ENCODE measurements around the gene TMSB4X. TPM values are rescaled to one million over a fixed set of nuclear protein-coding genes. Genes with fewer than 3 reads are reported as not detected.

The TMSB4X gene
- total and polyA plus RNA-seq, 2 of the 4 experiments (the other 2 are of a cell fraction) = 4,648 to 11,116 TPM

DNA sequence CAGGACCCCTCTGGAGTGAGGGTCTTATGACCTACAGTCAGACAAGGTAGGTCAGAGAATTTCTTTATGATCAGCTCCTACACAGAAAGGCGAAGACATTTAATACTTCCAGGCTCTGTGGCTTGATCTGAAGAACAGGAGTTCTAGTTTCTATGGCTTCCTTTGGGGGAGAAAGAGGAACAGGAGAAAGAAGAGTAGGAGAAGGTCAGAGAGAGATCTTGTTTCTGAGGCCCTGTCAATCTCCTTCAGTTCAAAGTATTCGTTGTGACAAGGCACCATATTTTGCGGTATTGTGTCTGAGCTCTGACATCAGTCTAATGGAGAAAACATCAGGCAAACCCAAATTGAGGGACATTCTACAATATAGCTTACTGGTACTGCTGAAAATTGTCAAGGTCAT, 16.7 kb downstream of the TMSB4X start:
- Histone ChIP-seq H4K20me1 (ENCODE audit: insufficient read depth, low read length) (no peaks in the 10 kb centered on the region), H3K9me3 (ENCODE audit: control insufficient read depth, insufficient read depth, low read length) (no peaks in the 10 kb centered on the region), H3K4me3 (ENCODE audit: insufficient read depth, low read depth, low read length) (no peak overlapping the region), H2AK5ac (ENCODE audit: low read depth, low read length) (no peak overlapping the region), H4K91ac (ENCODE audit: insufficient read depth, low read depth, low read length) (no peak overlapping the region), H2BK20ac (ENCODE audit: low read depth, low read length) (no peak overlapping the region), H3K9me1 (ENCODE audit: insufficient read depth, low read length) (no peaks in the 10 kb centered on the region), H3K56ac (ENCODE audit: extremely low read depth, insufficient read depth, low read length) (no peak overlapping the region), H3K36me3 (ENCODE audit: control insufficient read depth, insufficient read depth, low read length) (no peaks in the 10 kb centered on the region), H3K18ac (ENCODE audit: low read depth, low read length) (no peak overlapping the region), H2BK5ac (ENCODE audit: low read depth, low read length, poor library complexity, severe bottlenecking) (no peak overlapping the region), H3K23ac (ENCODE audit: low read depth, low read length) (no peak overlapping the region), H3K4me2 (ENCODE audit: low read depth, low read length) (no peak overlapping the region), H3K4ac (ENCODE audit: low read depth, low read length) (no peak overlapping the region), H3K14ac (replicated peaks; ENCODE audit: low read depth, low read length) (no peak overlapping the region), H2AFZ (replicated peaks; ENCODE audit: low read length, poor library complexity) (no peak overlapping the region), H3K79me1 (ENCODE audit: low read depth in 1 of 2, low read length in 2 of 2) (no peaks in the 10 kb centered on the region), H2BK120ac (ENCODE audit: low read depth, low read length) (no peak overlapping the region), H2BK15ac (ENCODE audit: low read depth, low read length) (no peak overlapping the region), H3K27ac (ENCODE audit: insufficient read depth, low read length) (no peak overlapping the region), H3K27me3 (ENCODE audit: control insufficient read depth, insufficient read depth, low read length) (no peaks in the 10 kb centered on the region), H4K5ac (ENCODE audit: low read depth, low read length) (no peak overlapping the region), H3K9ac (ENCODE audit: low read depth, low read length) (no peak overlapping the region), H4K8ac (ENCODE audit: low read depth in 2 of 2, low read length in 2 of 2) (no peak overlapping the region), H2AK9ac (replicated peaks; ENCODE audit: low read depth, low read length, poor library complexity) (no peak overlapping the region), H3K4me1 (ENCODE audit: control insufficient read depth, insufficient read depth, low read length) (no peaks in the 10 kb centered on the region; the same call in 1 of the 2 replicates)
- POLR2A ChIA-PET (ENCODE audit: unreplicated experiment) = no interaction called here
- intact Hi-C loops (cut with micrococcal nuclease) = no loop called here
- ATAC-seq (ENCODE audit: low read depth) (no peak), DNase-seq (no peak)
- CTCF ChIA-PET = no interaction called here
- in situ Hi-C loops (cut with MboI; ENCODE audit: low sequenced_read_pairs) = no loop called here
- 60% methylated on average over 1 of the region's 3 CpGs; no CpG with 5 or more reads in 1 of the 2 experiments for WGBS, 2 experiments (ENCODE audit: extremely low coverage in 2 of 2, insufficient read length in 1 of 2)
- BruUV-seq (replicated peaks) = no TSS peak
- dilution Hi-C loops (cut with HindIII; ENCODE audit: low sequenced_read_pairs, unreplicated experiment) = no loop called here
- no peak for TF ChIP-seq RCOR1 (IDR thresholded peaks at IDR 0.05; ENCODE audit: insufficient replicate concordance, low read length)
- no peak for TF ChIP-seq MAZ (IDR thresholded peaks at IDR 0.05; ENCODE audit: borderline replicate concordance, low read depth, low read length)
- TF ChIP-seq SMC3 (IDR thresholded peaks at IDR 0.05; ENCODE audit: low read depth, low read length) = no peak
- TF ChIP-seq, protein P1, sequence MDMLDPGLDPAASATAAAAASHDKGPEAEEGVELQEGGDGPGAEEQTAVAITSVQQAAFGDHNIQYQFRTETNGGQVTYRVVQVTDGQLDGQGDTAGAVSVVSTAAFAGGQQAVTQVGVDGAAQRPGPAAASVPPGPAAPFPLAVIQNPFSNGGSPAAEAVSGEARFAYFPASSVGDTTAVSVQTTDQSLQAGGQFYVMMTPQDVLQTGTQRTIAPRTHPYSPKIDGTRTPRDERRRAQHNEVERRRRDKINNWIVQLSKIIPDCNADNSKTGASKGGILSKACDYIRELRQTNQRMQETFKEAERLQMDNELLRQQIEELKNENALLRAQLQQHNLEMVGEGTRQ (IDR thresholded peaks at IDR 0.05; ENCODE audit: low read depth, low read length) = no peak
- TF ChIP-seq, protein P2, sequence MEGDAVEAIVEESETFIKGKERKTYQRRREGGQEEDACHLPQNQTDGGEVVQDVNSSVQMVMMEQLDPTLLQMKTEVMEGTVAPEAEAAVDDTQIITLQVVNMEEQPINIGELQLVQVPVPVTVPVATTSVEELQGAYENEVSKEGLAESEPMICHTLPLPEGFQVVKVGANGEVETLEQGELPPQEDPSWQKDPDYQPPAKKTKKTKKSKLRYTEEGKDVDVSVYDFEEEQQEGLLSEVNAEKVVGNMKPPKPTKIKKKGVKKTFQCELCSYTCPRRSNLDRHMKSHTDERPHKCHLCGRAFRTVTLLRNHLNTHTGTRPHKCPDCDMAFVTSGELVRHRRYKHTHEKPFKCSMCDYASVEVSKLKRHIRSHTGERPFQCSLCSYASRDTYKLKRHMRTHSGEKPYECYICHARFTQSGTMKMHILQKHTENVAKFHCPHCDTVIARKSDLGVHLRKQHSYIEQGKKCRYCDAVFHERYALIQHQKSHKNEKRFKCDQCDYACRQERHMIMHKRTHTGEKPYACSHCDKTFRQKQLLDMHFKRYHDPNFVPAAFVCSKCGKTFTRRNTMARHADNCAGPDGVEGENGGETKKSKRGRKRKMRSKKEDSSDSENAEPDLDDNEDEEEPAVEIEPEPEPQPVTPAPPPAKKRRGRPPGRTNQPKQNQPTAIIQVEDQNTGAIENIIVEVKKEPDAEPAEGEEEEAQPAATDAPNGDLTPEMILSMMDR (conservative IDR thresholded peaks at IDR 0.05; ENCODE audit: low read depth, low read length) = no peak
